Caco-2 (cell line): ENCODE results near the gene ACCSL. TPM values are rescaled to one million over a fixed set of nuclear protein-coding genes. Genes with fewer than 3 reads are reported as not detected.

Experiments
- BruUV-seq: library from RNA; stranded (reverse); fragments of 400-500 nt; replicated peaks from 2 replicates; lab custom pipeline; 2021; lab: Mats Ljungman, UMichigan
- CTCF ChIA-PET: fragments of 300-600 bp; sonication (Branson Sonifier 250); formaldehyde crosslinking; loops from one replicate; lab custom pipeline; 2022; ENCODE audit warnings: antibody characterized with exemption; lab: Charles Lee
- POLR2A ChIA-PET: fragments of 300-600 bp; sonication (Branson Sonifier 250); formaldehyde crosslinking; loops from one replicate; lab custom pipeline; 2022; ENCODE audit warnings: antibody characterized with exemption; lab: Charles Lee
- DNase-seq, 2 experiments: peaks; one replicate each; pipeline versions ENCODE4 v3.0.0 to v3.0.0-alpha.2; 2020 to 2022
- H3K27me3 ChIP-seq: replicated peaks from 2 replicates; pipeline ENCODE4 v1.6.0; 2011; ENCODE audit warnings: low read length; ENCODE audit not compliant: control insufficient read depth, insufficient read depth
- H3K36me3 ChIP-seq: 2 replicates; pipeline ENCODE4 v1.5.1; 2011; ENCODE audit warnings: low read length; ENCODE audit not compliant: control insufficient read depth, insufficient read depth
- H3K4me1 ChIP-seq: fragments of 250-450 bp; sonication (Bioruptor Pico); 2 replicates; pipeline ENCODE4 v1.5.1; 2020; ENCODE audit warnings: mild to moderate bottlenecking
- H3K4me3 ChIP-seq: 2 replicates; pipeline ENCODE4 v1.5.1; 2011; ENCODE audit warnings: low read depth, mild to moderate bottlenecking, control low read depth, low read length
- H3K9me3 ChIP-seq: fragments of 250-450 bp; sonication (Bioruptor Pico); 2 replicates; pipeline ENCODE4 v1.5.1; 2020; ENCODE audit warnings: mild to moderate bottlenecking, moderate library complexity
- H3K27ac Mint-ChIP-seq: one replicate; pipeline ENCODE4 v1.8.0; 2022; ENCODE audit warnings: mixed read lengths; ENCODE audit not compliant: unreplicated experiment
- H3K27me3 Mint-ChIP-seq: one replicate; pipeline ENCODE4 v1.8.0; 2022; ENCODE audit warnings: mixed read lengths; ENCODE audit not compliant: insufficient read depth, unreplicated experiment
- H3K36me3 Mint-ChIP-seq: one replicate; pipeline ENCODE4 v1.8.0; 2022; ENCODE audit warnings: mild to moderate bottlenecking, mixed read lengths; ENCODE audit not compliant: insufficient read depth, unreplicated experiment
- H3K4me1 Mint-ChIP-seq: one replicate; pipeline ENCODE4 v1.8.0; 2022; ENCODE audit warnings: low read depth, mixed read lengths; ENCODE audit not compliant: unreplicated experiment
- H3K4me3 Mint-ChIP-seq: one replicate; pipeline ENCODE4 v1.8.0; 2022; ENCODE audit warnings: mild to moderate bottlenecking, moderate library complexity, mixed read lengths; ENCODE audit not compliant: unreplicated experiment
- H3K9me3 Mint-ChIP-seq: one replicate; pipeline ENCODE4 v1.8.0; 2022; ENCODE audit warnings: mixed read lengths; ENCODE audit not compliant: unreplicated experiment
- CTCF ChIP-seq, 2 experiments: fragments of 200-600 bp in 1 of 2; IDR thresholded peaks; 1 replicate in 1 of 2; 2 replicates in 1 of 2; pipeline versions ENCODE4 v1.5.1 to v1.8.0; 2011 to 2022; ENCODE audit warnings: antibody characterized with exemption in 1 of 2, control low read depth in 1 of 2, inconsistent platforms in 1 of 2, low read depth in 1 of 2, low read length in 1 of 2, mild to moderate bottlenecking in 1 of 2, moderate library complexity in 1 of 2; ENCODE audit not compliant: insufficient read depth in 1 of 2, severe bottlenecking in 1 of 2, unreplicated experiment in 1 of 2
- intact Hi-C: fragments of 100-400 bp; cut with micrococcal nuclease; formaldehyde crosslinking; loops from one replicate; pipeline ENCODE4 v1.10.0; 2022; ENCODE audit not compliant: unreplicated experiment
- total RNA-seq: library from RNA; stranded (reverse); gene quantifications from 2 replicates; pipeline ENCODE4 v1.2.3, GENCODE V29; 2022

ACCSL gene
- total RNA-seq, 1 experiment from 2014 or later = not detected

GRCh38 chr11:44067266-44067665, 19.5 kb downstream of the ACCSL start:
- Mint-ChIP-seq H3K9me3 (no peaks in the 10 kb centered on the region), H3K4me1 (no peaks in the 10 kb centered on the region), H3K27me3 (peaks cover 9% of the 10 kb centered on the region), H3K4me3 (peak overlapping the region; percentile 81), H3K27ac (no peak overlapping the region), H3K36me3 (peaks cover 14% of the 10 kb centered on the region)
- intact Hi-C loops = loop anchor here (2.0 kb wide), 1 partner anchor 28 kb away; the partner anchor contains the start of gene EXT2
- H3K4me1 ChIP-seq = peaks cover 4% of the 10 kb centered on the region
- DNase-seq = no peak
- POLR2A ChIA-PET = no interaction called here
- BruUV-seq = no TSS peak
- no peak overlapping the region; the same call in 1 of the 2 replicates for H3K4me3 ChIP-seq
- no peaks in the 10 kb centered on the region for H3K9me3 ChIP-seq
- no peaks in the 10 kb centered on the region; the same call in 1 of the 2 replicates for H3K36me3 ChIP-seq
- CTCF ChIA-PET = no interaction called here
- no peaks in the 10 kb centered on the region for H3K27me3 ChIP-seq
- no peak for TF ChIP-seq CTCF (IDR thresholded peaks at IDR 0.05; ENCODE audit: insufficient read depth in 1 of 2, low read depth in 1 of 2, low read length in 1 of 2, severe bottlenecking in 1 of 2, unreplicated experiment in 1 of 2)

GRCh38 chr11:44068180-44068579, 20.4 kb downstream of the ACCSL start:
- Histone ChIP-seq H3K36me3 (no peaks in the 10 kb centered on the region; the same call in 1 of the 2 replicates), H3K4me1 (peaks cover 4% of the 10 kb centered on the region), H3K9me3 (no peaks in the 10 kb centered on the region), H3K4me3 (no peak overlapping the region), H3K27me3 (no peaks in the 10 kb centered on the region)
- Mint-ChIP-seq H3K27me3 (peaks cover 3% of the 10 kb centered on the region), H3K9me3 (no peaks in the 10 kb centered on the region), H3K36me3 (peaks cover 14% of the 10 kb centered on the region), H3K4me1 (no peaks in the 10 kb centered on the region), H3K27ac (no peak overlapping the region), H3K4me3 (no peak overlapping the region)
- DNase-seq = no peak
- BruUV-seq = no TSS peak
- ChIA-PET POLR2A (no interaction called here), CTCF (no interaction called here)
- intact Hi-C loops = no loop called here
- TF ChIP-seq CTCF (IDR thresholded peaks at IDR 0.05; ENCODE audit: insufficient read depth in 1 of 2, low read depth in 1 of 2, low read length in 1 of 2, severe bottlenecking in 1 of 2, unreplicated experiment in 1 of 2) = no peak

GRCh38 chr11:44071157-44071556, 23.4 kb downstream of the ACCSL start:
- H3K9me3 ChIP-seq = no peaks in the 10 kb centered on the region
- no peaks in the 10 kb centered on the region for H3K27me3 ChIP-seq
- POLR2A ChIA-PET = no interaction called here
- H3K4me1 ChIP-seq = peaks cover 4% of the 10 kb centered on the region
- no TSS peak for BruUV-seq
- H3K4me3 ChIP-seq = no peak overlapping the region
- Mint-ChIP-seq H3K36me3 (peaks cover 13% of the 10 kb centered on the region), H3K4me1 (no peaks in the 10 kb centered on the region), H3K9me3 (no peaks in the 10 kb centered on the region), H3K4me3 (no peak overlapping the region), H3K27ac (no peak overlapping the region), H3K27me3 (no peaks in the 10 kb centered on the region)
- intact Hi-C loops = no loop called here
- CTCF ChIA-PET = interaction anchor here (0.6 to 1.0 kb wide), 3 partner anchors 15 to 453 kb away, joined by 3 read pairs; no protein-coding TSS in a partner anchor
- H3K36me3 ChIP-seq = peaks cover 3% of the 10 kb centered on the region
- no peak for DNase-seq
- no peak for TF ChIP-seq CTCF (IDR thresholded peaks at IDR 0.05; ENCODE audit: insufficient read depth in 1 of 2, low read depth in 1 of 2, low read length in 1 of 2, severe bottlenecking in 1 of 2, unreplicated experiment in 1 of 2)
